BE2C (cell line): ENCODE measurements around the gene RGS2.

Source experiments
- DNase-seq: peaks from one replicate; pipeline ENCODE4 v3.0.0-alpha.2; 2020
- H3K27me3 ChIP-seq: fragments of 250-450 bp; sonication (Bioruptor Pico); 2 replicates; pipeline ENCODE4 v1.5.1; 2020; ENCODE audit warnings: mild to moderate bottlenecking
- H3K36me3 ChIP-seq: fragments of 250-450 bp; sonication (Bioruptor Pico); 2 replicates; pipeline ENCODE4 v1.5.1; 2020; ENCODE audit warnings: mild to moderate bottlenecking
- H3K4me1 ChIP-seq: fragments of 250-450 bp; sonication (Bioruptor Pico); 2 replicates; pipeline ENCODE4 v1.5.1; 2020
- H3K4me3 ChIP-seq: 2 replicates; pipeline ENCODE4 v1.5.1; 2011; ENCODE audit warnings: low read depth, low read length
- H3K9me3 ChIP-seq: fragments of 250-450 bp; sonication (Bioruptor Pico); 2 replicates; pipeline ENCODE4 v1.5.1; 2020
- TF ChIP-seq, protein P1 (sequence below): IDR thresholded peaks from 2 replicates; pipeline ENCODE4 v1.5.1; 2012; ENCODE audit warnings: mild to moderate bottlenecking, low read depth, low read length

Gene RGS2

DNA sequence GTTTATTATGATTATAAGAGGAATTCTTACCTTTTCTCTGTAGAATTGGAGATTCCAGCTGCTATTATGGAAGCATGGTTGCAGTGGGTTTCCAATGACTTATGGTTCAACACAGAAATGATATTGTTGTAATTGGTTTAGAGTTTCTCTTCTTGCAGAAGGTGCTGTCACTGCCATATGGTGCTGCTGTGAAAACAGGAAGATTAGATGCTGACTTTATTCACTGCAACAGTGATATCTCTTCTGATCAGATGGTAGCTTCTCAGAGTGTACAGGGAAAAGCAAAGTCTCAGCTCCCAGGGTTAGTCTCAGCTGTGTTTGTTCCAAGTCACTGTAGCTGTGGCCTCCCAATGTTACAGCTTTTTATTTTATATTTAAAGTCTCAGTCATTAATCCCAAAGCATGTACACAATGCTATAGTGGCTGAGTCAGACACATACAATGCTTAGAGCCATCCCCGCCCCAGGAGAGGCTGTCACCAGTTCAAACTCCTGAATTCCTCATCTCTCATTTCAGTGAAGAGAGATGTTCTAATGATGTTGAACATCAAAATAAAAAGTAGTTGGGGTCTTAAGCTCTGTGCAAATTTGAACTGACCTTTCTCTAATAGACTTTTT is 42.7 kb upstream of the RGS2 start:
- Histone ChIP-seq H3K36me3 (no peaks in the 10 kb centered on the region), H3K4me3 (no peak overlapping the region), H3K9me3 (no peaks in the 10 kb centered on the region), H3K4me1 (no peaks in the 10 kb centered on the region), H3K27me3 (no peaks in the 10 kb centered on the region)
- DNase-seq = no peak
- TF ChIP-seq, protein P1, sequence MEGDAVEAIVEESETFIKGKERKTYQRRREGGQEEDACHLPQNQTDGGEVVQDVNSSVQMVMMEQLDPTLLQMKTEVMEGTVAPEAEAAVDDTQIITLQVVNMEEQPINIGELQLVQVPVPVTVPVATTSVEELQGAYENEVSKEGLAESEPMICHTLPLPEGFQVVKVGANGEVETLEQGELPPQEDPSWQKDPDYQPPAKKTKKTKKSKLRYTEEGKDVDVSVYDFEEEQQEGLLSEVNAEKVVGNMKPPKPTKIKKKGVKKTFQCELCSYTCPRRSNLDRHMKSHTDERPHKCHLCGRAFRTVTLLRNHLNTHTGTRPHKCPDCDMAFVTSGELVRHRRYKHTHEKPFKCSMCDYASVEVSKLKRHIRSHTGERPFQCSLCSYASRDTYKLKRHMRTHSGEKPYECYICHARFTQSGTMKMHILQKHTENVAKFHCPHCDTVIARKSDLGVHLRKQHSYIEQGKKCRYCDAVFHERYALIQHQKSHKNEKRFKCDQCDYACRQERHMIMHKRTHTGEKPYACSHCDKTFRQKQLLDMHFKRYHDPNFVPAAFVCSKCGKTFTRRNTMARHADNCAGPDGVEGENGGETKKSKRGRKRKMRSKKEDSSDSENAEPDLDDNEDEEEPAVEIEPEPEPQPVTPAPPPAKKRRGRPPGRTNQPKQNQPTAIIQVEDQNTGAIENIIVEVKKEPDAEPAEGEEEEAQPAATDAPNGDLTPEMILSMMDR = no peak

DNA sequence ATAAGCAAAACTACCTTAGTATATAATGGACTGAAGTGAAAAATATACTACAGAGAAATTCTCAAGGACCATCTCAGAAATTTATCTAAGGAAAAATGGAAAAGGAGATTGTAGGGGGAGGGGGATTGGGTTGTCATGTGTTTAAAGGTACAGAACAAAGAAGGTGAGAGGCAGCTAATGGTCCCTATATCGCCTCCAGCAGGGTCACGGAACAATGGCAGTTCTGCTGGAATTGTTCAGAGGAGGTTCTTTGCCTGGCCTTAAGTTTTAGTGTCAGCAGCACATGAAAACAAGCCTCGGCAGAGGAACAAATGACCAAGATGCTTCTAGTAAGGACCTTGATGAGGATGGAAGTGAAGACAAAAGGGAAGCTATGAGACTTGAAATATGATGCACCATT is 42.0 kb upstream of the RGS2 start:
- DNase-seq = no peak
- no peaks in the 10 kb centered on the region for H3K9me3 ChIP-seq
- H3K27me3 ChIP-seq = no peaks in the 10 kb centered on the region
- no peaks in the 10 kb centered on the region for H3K4me1 ChIP-seq
- TF ChIP-seq, protein P1 = peak; percentile 31
- H3K36me3 ChIP-seq = no peaks in the 10 kb centered on the region
- H3K4me3 ChIP-seq = no peak overlapping the region

DNA sequence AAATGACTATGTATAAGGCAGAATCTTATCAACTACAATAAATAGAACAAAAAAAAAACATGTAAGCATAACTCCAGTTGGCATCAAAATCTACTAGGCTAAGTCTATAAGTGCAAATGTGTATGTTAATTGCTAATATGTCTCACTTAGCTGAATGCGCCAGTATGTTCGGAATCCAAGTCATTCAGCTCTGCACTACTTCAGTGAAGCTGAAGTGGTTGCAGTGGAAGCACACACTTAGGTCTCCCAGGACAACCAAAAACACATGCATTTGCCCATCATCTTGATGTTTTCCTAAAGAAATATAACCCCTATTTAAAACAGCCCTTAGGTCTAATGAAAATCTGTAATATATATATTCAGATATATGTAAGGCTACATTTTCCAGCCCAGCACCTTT is 41.0 kb upstream of the RGS2 start:
- no peaks in the 10 kb centered on the region for H3K9me3 ChIP-seq
- no peak overlapping the region for H3K4me3 ChIP-seq
- no peaks in the 10 kb centered on the region for H3K36me3 ChIP-seq
- H3K27me3 ChIP-seq = no peaks in the 10 kb centered on the region
- no peaks in the 10 kb centered on the region for H3K4me1 ChIP-seq
- TF ChIP-seq, protein P1 = no peak
- DNase-seq = no peak

DNA sequence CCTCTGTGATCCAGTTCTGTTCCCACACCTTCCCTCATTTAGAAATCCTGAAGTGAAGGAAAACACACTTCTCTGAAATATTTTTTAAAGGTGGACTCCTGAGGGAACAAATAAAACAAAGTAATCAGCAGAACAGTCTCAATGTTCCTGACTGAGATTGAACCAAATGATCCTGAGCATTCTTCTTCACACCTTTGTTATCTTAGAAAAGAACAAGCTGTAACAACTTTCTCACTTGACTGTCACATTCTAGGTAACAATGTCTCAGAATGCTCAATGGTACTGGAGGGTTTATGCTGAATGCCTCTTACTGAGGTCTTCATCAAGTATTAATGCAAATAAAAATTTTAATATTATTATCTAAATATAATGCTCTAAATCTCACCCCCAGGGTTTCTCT is 40.4 kb upstream of the RGS2 start:
- Histone ChIP-seq H3K27me3 (no peaks in the 10 kb centered on the region), H3K9me3 (no peaks in the 10 kb centered on the region), H3K4me3 (no peak overlapping the region), H3K36me3 (no peaks in the 10 kb centered on the region), H3K4me1 (no peaks in the 10 kb centered on the region)
- TF ChIP-seq, protein P1 = no peak
- DNase-seq = no peak

DNA sequence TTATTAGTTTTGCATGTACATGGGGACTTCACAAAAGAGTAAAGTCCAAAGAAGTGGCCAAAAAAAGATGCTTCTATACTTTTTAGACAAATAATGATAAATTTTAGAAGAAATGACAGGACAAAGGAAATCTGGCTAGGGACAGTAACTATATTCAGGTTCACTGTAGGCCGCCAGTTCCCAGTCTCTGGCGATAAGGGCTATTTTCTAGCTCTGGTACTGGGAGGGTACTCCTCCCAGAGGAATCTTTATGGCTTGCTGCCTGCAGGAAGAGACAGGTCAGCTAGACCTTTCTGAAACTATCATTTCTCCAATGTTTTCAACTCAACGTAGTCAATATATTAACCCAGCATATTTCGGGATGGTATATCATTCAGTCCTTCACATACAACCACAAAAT is 37.5 kb upstream of the RGS2 start:
- TF ChIP-seq, protein P1 = no peak
- Histone ChIP-seq H3K4me3 (no peak overlapping the region), H3K9me3 (no peaks in the 10 kb centered on the region), H3K36me3 (no peaks in the 10 kb centered on the region), H3K4me1 (no peaks in the 10 kb centered on the region), H3K27me3 (no peaks in the 10 kb centered on the region)
- no peak for DNase-seq

DNA sequence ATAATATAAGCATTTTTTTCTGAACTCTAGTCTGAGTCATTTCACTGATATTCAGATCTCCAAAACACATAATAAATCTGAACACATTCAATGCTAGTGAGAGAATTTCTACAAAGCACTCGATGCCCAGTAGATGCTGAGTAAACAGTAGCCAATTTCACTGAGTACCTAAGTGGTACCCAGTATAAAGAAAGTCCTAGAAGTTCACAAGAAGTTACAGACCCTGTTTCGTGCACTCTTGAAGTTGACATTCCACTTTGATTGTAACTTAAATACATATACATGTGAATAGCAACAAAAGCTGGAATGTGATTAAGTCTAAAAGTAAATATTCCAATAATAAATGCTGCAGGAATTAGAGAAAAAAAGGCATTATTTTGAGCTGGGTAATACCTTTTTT is 33.2 kb upstream of the RGS2 start:
- no peak for DNase-seq
- TF ChIP-seq, protein P1 = no peak

More for the DNA sequence above, 33.2 kb upstream of the RGS2 start:
- Histone ChIP-seq H3K4me1 (no peaks in the 10 kb centered on the region), H3K36me3 (no peaks in the 10 kb centered on the region), H3K9me3 (no peaks in the 10 kb centered on the region), H3K27me3 (no peaks in the 10 kb centered on the region), H3K4me3 (no peak overlapping the region)
